Neural progenitor cell (in vitro differentiated cells): ENCODE data around the gene OSTF1.

ENCODE experiments used
- CTCF ChIP-seq: fragments of 200-600 bp; sonication (generic); IDR thresholded peaks from 2 replicates; pipeline ENCODE4 v1.5.1; 2017; ENCODE audit warnings: antibody characterized with exemption, mild to moderate bottlenecking
- EZH2phosphoT487 ChIP-seq: fragments of 200-600 bp; sonication (generic); IDR thresholded peaks from 2 replicates; pipeline ENCODE4 v1.6.1; 2017; ENCODE audit warnings: antibody characterized with exemption

DNA sequence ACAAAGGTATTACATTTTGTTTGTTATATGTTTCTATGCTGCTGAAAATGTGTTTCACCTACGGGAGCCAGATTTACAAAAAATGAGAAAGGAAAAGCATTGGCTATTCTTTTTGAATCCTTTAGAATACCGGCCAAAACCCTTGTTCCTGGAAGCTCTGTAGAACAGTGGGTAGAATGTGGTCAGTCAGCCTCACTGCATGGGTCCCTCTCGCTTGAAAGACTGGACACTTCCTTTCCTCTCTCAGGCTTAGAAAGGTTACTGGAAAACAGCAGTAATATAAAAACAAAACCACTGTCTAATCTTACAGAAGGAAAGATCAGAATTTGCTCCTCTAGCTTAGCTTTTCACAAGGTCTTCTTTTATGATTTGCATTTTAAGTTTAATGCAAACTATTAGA lies 45.1 kb downstream of the OSTF1 start:
- TF ChIP-seq CTCF (no peak), EZH2phosphoT487 (no peak)
